Measurements from ENCODE around the gene VMP1. TPM values are rescaled to one million over a fixed set of nuclear protein-coding genes. Genes with fewer than 3 reads are reported as not detected.

The VMP1 gene
- total and polyA plus RNA-seq, 2 of the 13 experiments (the other 11 are each of a cell fraction or from before 2014, with no cell fraction given), result 186 to 271 TPM

DNA sequence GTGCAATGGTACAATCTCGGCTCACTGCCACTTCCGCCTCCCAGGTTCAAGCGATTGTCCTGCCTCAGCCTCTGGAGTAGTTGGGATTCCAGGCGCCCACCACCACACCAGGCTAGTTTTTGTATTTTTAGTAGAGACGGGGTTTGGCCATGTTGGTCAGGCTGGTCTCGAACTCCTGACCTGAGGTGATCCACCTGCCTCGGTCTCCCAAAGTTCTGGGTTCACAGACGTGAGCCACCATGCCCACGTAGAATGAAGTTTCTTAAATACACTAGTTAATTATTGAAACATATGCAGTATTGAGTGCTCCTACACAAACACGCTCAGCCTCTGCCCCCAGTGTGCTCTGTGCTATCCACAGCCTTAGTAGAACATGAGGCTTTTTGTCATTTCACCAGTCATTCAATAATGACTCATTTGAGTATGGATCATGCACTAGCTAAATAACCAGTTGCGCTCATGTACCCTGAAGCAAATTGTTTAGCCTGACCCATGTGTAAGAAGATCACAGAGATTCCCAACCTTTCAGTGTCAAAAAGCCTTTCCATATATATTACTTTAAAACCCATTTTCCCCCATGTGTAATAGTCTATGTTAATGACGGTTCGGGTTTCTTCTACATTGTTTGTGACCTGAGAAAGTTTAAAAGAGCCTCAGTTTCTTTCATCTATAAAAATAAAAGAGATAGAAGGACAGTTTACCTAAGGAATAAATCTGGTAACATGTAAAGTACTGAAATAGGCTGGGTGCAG, 135.6 kb downstream of the VMP1 start (continued):
- TF ChIP-seq, protein P1, sequence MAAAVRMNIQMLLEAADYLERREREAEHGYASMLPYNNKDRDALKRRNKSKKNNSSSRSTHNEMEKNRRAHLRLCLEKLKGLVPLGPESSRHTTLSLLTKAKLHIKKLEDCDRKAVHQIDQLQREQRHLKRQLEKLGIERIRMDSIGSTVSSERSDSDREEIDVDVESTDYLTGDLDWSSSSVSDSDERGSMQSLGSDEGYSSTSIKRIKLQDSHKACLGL (CRISPR knock-in tag; IDR thresholded peaks at IDR 0.05), result no peak
- TF ChIP-seq ZNF263 (CRISPR knock-in tag; IDR thresholded peaks at IDR 0.05) (peak; percentile 69; the same call in 1 of the 2 replicates), ZNF839 (CRISPR knock-in tag; IDR thresholded peaks at IDR 0.05; ENCODE audit: borderline replicate concordance) (no peak), ZFX (CRISPR knock-in tag; IDR thresholded peaks at IDR 0.05; ENCODE audit: low read depth) (peak; percentile 14; the same call in 1 of the 2 replicates), PLRG1 (conservative IDR thresholded peaks at IDR 0.05) (no peak), PCBP1 (IDR thresholded peaks at IDR 0.05; ENCODE audit: borderline replicate concordance, low read depth, low read length) (no peak), MAFF (IDR thresholded peaks at IDR 0.05; ENCODE audit: low read depth, low read length) (no peak), ZNF607 (CRISPR knock-in tag; IDR thresholded peaks at IDR 0.05; ENCODE audit: borderline replicate concordance) (peak; percentile 84), KDM3A (CRISPR knock-in tag; IDR thresholded peaks at IDR 0.05; ENCODE audit: low read depth) (no peak), ZNF782 (CRISPR knock-in tag; IDR thresholded peaks at IDR 0.05; ENCODE audit: borderline replicate concordance) (no peak), ZNF660 (CRISPR knock-in tag; IDR thresholded peaks at IDR 0.05; ENCODE audit: borderline replicate concordance, low read depth) (no peak)
- TF ChIP-seq, protein P2, sequence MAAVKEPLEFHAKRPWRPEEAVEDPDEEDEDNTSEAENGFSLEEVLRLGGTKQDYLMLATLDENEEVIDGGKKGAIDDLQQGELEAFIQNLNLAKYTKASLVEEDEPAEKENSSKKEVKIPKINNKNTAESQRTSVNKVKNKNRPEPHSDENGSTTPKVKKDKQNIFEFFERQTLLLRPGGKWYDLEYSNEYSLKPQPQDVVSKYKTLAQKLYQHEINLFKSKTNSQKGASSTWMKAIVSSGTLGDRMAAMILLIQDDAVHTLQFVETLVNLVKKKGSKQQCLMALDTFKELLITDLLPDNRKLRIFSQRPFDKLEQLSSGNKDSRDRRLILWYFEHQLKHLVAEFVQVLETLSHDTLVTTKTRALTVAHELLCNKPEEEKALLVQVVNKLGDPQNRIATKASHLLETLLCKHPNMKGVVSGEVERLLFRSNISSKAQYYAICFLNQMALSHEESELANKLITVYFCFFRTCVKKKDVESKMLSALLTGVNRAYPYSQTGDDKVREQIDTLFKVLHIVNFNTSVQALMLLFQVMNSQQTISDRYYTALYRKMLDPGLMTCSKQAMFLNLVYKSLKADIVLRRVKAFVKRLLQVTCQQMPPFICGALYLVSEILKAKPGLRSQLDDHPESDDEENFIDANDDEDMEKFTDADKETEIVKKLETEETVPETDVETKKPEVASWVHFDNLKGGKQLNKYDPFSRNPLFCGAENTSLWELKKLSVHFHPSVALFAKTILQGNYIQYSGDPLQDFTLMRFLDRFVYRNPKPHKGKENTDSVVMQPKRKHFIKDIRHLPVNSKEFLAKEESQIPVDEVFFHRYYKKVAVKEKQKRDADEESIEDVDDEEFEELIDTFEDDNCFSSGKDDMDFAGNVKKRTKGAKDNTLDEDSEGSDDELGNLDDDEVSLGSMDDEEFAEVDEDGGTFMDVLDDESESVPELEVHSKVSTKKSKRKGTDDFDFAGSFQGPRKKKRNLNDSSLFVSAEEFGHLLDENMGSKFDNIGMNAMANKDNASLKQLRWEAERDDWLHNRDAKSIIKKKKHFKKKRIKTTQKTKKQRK (IDR thresholded peaks at IDR 0.05; ENCODE audit: low read length), result no peak
- TF ChIP-seq, protein P3, sequence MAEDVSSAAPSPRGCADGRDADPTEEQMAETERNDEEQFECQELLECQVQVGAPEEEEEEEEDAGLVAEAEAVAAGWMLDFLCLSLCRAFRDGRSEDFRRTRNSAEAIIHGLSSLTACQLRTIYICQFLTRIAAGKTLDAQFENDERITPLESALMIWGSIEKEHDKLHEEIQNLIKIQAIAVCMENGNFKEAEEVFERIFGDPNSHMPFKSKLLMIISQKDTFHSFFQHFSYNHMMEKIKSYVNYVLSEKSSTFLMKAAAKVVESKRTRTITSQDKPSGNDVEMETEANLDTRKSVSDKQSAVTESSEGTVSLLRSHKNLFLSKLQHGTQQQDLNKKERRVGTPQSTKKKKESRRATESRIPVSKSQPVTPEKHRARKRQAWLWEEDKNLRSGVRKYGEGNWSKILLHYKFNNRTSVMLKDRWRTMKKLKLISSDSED (CRISPR knock-in tag; IDR thresholded peaks at IDR 0.05), result no peak
- TF ChIP-seq, protein P4, sequence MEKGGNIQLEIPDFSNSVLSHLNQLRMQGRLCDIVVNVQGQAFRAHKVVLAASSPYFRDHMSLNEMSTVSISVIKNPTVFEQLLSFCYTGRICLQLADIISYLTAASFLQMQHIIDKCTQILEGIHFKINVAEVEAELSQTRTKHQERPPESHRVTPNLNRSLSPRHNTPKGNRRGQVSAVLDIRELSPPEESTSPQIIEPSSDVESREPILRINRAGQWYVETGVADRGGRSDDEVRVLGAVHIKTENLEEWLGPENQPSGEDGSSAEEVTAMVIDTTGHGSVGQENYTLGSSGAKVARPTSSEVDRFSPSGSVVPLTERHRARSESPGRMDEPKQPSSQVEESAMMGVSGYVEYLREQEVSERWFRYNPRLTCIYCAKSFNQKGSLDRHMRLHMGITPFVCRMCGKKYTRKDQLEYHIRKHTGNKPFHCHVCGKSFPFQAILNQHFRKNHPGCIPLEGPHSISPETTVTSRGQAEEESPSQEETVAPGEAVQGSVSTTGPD (CRISPR knock-in tag; IDR thresholded peaks at IDR 0.05), result no peak; the same call in 1 of the 2 replicates
- TF ChIP-seq, protein P5, sequence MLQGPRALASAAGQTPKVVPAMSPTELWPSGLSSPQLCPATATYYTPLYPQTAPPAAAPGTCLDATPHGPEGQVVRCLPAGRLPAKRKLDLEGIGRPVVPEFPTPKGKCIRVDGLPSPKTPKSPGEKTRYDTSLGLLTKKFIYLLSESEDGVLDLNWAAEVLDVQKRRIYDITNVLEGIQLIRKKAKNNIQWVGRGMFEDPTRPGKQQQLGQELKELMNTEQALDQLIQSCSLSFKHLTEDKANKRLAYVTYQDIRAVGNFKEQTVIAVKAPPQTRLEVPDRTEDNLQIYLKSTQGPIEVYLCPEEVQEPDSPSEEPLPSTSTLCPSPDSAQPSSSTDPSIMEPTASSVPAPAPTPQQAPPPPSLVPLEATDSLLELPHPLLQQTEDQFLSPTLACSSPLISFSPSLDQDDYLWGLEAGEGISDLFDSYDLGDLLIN (CRISPR knock-in tag; IDR thresholded peaks at IDR 0.05; ENCODE audit: borderline replicate concordance), result no peak
- TF ChIP-seq, protein P6, sequence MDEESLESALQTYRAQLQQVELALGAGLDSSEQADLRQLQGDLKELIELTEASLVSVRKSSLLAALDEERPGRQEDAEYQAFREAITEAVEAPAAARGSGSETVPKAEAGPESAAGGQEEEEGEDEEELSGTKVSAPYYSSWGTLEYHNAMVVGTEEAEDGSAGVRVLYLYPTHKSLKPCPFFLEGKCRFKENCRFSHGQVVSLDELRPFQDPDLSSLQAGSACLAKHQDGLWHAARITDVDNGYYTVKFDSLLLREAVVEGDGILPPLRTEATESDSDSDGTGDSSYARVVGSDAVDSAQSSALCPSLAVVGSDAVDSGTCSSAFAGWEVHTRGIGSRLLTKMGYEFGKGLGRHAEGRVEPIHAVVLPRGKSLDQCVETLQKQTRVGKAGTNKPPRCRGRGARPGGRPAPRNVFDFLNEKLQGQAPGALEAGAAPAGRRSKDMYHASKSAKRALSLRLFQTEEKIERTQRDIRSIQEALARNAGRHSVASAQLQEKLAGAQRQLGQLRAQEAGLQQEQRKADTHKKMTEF (CRISPR knock-in tag; IDR thresholded peaks at IDR 0.05), result peak; percentile 68; the same call in 1 of the 2 replicates
- TF ChIP-seq, protein P7, sequence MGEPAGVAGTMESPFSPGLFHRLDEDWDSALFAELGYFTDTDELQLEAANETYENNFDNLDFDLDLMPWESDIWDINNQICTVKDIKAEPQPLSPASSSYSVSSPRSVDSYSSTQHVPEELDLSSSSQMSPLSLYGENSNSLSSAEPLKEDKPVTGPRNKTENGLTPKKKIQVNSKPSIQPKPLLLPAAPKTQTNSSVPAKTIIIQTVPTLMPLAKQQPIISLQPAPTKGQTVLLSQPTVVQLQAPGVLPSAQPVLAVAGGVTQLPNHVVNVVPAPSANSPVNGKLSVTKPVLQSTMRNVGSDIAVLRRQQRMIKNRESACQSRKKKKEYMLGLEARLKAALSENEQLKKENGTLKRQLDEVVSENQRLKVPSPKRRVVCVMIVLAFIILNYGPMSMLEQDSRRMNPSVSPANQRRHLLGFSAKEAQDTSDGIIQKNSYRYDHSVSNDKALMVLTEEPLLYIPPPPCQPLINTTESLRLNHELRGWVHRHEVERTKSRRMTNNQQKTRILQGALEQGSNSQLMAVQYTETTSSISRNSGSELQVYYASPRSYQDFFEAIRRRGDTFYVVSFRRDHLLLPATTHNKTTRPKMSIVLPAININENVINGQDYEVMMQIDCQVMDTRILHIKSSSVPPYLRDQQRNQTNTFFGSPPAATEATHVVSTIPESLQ (CRISPR knock-in tag; conservative IDR thresholded peaks at IDR 0.05), result peak; percentile 70; the same call in 1 of the 2 replicates
